ENCODE measurements around the gene TLK1.

TLK1 gene

DNA sequence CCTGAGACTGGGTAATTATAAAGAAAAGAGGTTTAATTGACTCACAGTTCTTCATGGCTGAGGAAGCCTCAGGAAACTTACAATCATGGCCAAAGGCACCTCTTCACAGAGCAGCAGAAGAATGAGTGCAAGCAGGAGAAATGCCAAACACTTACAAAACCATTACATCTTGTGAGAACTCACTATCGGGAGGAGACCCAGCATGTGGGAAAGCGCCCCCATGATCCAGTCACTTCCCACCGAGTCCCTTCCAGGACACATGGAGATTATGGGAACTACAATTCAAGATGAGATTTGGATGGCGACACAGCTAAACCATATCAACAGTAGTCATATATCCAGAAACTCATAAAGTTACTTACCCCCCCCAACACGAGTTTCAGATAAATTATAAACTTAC is 28.6 kb downstream of the TLK1 start:
- H3K4me3 ChIP-seq (ENCODE audit: control insufficient read depth in 1 of 7, extremely low read depth in 1 of 7, insufficient read depth in 4 of 7, low read depth in 2 of 7, low read length in 6 of 7) = no peak overlapping the region
- peaks cover 0 to 26% (median 8%) of the 10 kb centered on the region in 4 experiments for H3K4me1 ChIP-seq (ENCODE audit: control extremely low read depth in 1 of 4, control insufficient read depth in 4 of 4, insufficient read depth in 4 of 4, low read length in 3 of 4)
- H3K27ac ChIP-seq (ENCODE audit: insufficient read depth in 1 of 2, low read depth in 1 of 2, low read length in 2 of 2, poor library complexity in 1 of 2, severe bottlenecking in 2 of 2) = no peak overlapping the region
- no peaks in the 10 kb centered on the region for H3K36me3 ChIP-seq (ENCODE audit: control insufficient read depth in 4 of 4, insufficient read depth in 4 of 4, low read length in 3 of 4)
- POLR2A ChIA-PET = no interaction called here
- no peaks in the 10 kb centered on the region for H3K9me3 ChIP-seq (ENCODE audit: control extremely low read depth in 1 of 5, control insufficient read depth in 4 of 5, insufficient read depth in 2 of 5, low read depth in 1 of 5, low read length in 4 of 5)
- CTCF ChIA-PET = interaction anchor here (0.6 to 2.6 kb wide), 3 partner anchors 8 to 35 kb away, joined by 3 to 8 read pairs (median 3); no protein-coding TSS in a partner anchor
- 85% methylated on average over 4 of the region's 5 CpGs for WGBS (ENCODE audit: insufficient coverage)
- no peak for DNase-seq
- no peaks in the 10 kb centered on the region for H3K27me3 ChIP-seq (replicated peaks in 2 of 5; ENCODE audit: control insufficient read depth in 4 of 5, insufficient read depth in 5 of 5, low read length in 4 of 5)

DNA sequence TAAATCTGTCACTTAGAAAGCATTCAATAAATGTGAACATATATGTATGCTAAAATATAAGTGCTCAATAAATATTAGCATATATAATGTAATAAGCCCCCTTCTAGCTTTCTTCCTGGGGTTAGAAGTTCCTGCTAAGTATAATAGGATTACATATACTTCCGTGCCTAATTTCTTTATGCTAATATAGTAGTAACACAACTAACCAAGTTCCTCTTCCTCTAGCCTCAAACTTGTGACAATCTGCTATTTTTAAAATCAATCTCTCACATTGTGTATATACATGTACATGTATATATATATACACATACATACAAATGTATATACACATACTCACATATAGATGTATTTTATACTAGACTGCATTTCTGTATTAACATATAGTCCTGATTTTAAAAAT is 32.2 kb downstream of the TLK1 start:
- Histone ChIP-seq H3K36me3 (ENCODE audit: control insufficient read depth in 4 of 4, insufficient read depth in 4 of 4, low read length in 3 of 4) (no peaks in the 10 kb centered on the region), H3K27ac (ENCODE audit: insufficient read depth in 1 of 2, low read depth in 1 of 2, low read length in 2 of 2, poor library complexity in 1 of 2, severe bottlenecking in 2 of 2) (no peak overlapping the region), H3K9me3 (ENCODE audit: control extremely low read depth in 1 of 5, control insufficient read depth in 4 of 5, insufficient read depth in 2 of 5, low read depth in 1 of 5, low read length in 4 of 5) (no peaks in the 10 kb centered on the region), H3K4me3 (ENCODE audit: control insufficient read depth in 1 of 7, extremely low read depth in 1 of 7, insufficient read depth in 4 of 7, low read depth in 2 of 7, low read length in 6 of 7) (no peak overlapping the region), H3K27me3 (replicated peaks in 2 of 5; ENCODE audit: control insufficient read depth in 4 of 5, insufficient read depth in 5 of 5, low read length in 4 of 5) (no peaks in the 10 kb centered on the region), H3K4me1 (ENCODE audit: control extremely low read depth in 1 of 4, control insufficient read depth in 4 of 4, insufficient read depth in 4 of 4, low read length in 3 of 4) (peaks cover 0 to 7% (median 0%) of the 10 kb centered on the region in 4 experiments)
- ChIA-PET CTCF (interaction anchor here (1.1 kb wide), 1 partner anchor 38 kb away, joined by 3 read pairs; no protein-coding TSS in a partner anchor), POLR2A (no interaction called here)
- no peak for DNase-seq
- WGBS (ENCODE audit: insufficient coverage) = no CpG with 5 or more reads among the region's 1 CpG

- no peak overlapping the region for H3K27ac ChIP-seq (ENCODE audit: insufficient read depth in 1 of 2, low read depth in 1 of 2, low read length in 2 of 2, poor library complexity in 1 of 2, severe bottlenecking in 2 of 2)
- H3K4me3 ChIP-seq (ENCODE audit: control insufficient read depth in 1 of 7, extremely low read depth in 1 of 7, insufficient read depth in 4 of 7, low read depth in 2 of 7, low read length in 6 of 7) = no peak overlapping the region
- POLR2A ChIA-PET = no interaction called here
- H3K36me3 ChIP-seq (ENCODE audit: control insufficient read depth in 4 of 4, insufficient read depth in 4 of 4, low read length in 3 of 4) = peaks cover 0 to 2% (median 0%) of the 10 kb centered on the region in 4 experiments
- H3K4me1 ChIP-seq (ENCODE audit: control extremely low read depth in 1 of 4, control insufficient read depth in 4 of 4, insufficient read depth in 4 of 4, low read length in 3 of 4) = peaks cover 0 to 7% (median 0%) of the 10 kb centered on the region in 4 experiments
- WGBS (ENCODE audit: insufficient coverage) = 82% methylated on average over 3 of the region's 4 CpGs
- H3K9me3 ChIP-seq (ENCODE audit: control extremely low read depth in 1 of 5, control insufficient read depth in 4 of 5, insufficient read depth in 2 of 5, low read depth in 1 of 5, low read length in 4 of 5) = no peaks in the 10 kb centered on the region
- no peaks in the 10 kb centered on the region for H3K27me3 ChIP-seq (replicated peaks in 2 of 5; ENCODE audit: control insufficient read depth in 4 of 5, insufficient read depth in 5 of 5, low read length in 4 of 5)
- CTCF ChIA-PET = interaction anchor here (0.8 to 1.7 kb wide), 6 partner anchors 8 to 292 kb away, joined by 3 to 4 read pairs (median 4); no protein-coding TSS in a partner anchor
- no peak for DNase-seq
Measured at GRCh38 chr2:171124541-171124940, 36.2 kb downstream of the TLK1 start.

DNA sequence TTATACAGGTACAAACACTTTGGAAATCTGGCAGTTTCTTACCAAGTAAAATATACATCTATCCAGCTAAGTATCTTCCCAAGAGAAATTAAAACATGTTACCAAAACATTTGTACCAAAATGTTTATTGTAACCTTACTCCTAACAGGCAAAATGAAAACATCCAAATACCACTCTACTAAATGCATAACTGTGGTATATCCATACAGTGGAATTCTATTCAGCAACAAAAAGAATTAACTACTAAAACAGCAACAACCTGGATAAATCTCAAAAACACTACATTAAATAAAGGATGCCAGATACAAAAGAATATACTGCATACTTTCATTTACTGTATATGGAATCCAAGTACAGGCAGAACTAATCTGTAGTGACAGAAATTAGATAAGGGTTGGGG is 51.1 kb downstream of the TLK1 start:
- Histone ChIP-seq H3K27ac (ENCODE audit: insufficient read depth in 1 of 2, low read depth in 1 of 2, low read length in 2 of 2, poor library complexity in 1 of 2, severe bottlenecking in 2 of 2) (no peak overlapping the region), H3K9me3 (ENCODE audit: control extremely low read depth in 1 of 5, control insufficient read depth in 4 of 5, insufficient read depth in 2 of 5, low read depth in 1 of 5, low read length in 4 of 5) (peaks cover 0 to 6% (median 0%) of the 10 kb centered on the region in 5 experiments), H3K4me3 (ENCODE audit: control insufficient read depth in 1 of 7, extremely low read depth in 1 of 7, insufficient read depth in 4 of 7, low read depth in 2 of 7, low read length in 6 of 7) (no peak overlapping the region), H3K4me1 (ENCODE audit: control extremely low read depth in 1 of 4, control insufficient read depth in 4 of 4, insufficient read depth in 4 of 4, low read length in 3 of 4) (no peaks in the 10 kb centered on the region), H3K27me3 (replicated peaks in 2 of 5; ENCODE audit: control insufficient read depth in 4 of 5, insufficient read depth in 5 of 5, low read length in 4 of 5) (no peaks in the 10 kb centered on the region), H3K36me3 (ENCODE audit: control insufficient read depth in 4 of 4, insufficient read depth in 4 of 4, low read length in 3 of 4) (peaks cover 4 to 20% (median 13%) of the 10 kb centered on the region in 4 experiments)
- CTCF ChIA-PET = interaction anchor here (1.0 to 1.7 kb wide), 4 partner anchors 12 to 93 kb away, joined by 3 to 7 read pairs (median 4); no protein-coding TSS in a partner anchor
- POLR2A ChIA-PET = no interaction called here
- no peak for DNase-seq

- H3K36me3 ChIP-seq (ENCODE audit: control insufficient read depth in 4 of 4, insufficient read depth in 4 of 4, low read length in 3 of 4) = peaks cover 2 to 15% (median 8%) of the 10 kb centered on the region in 4 experiments
- H3K4me1 ChIP-seq (ENCODE audit: control extremely low read depth in 1 of 4, control insufficient read depth in 4 of 4, insufficient read depth in 4 of 4, low read length in 3 of 4) = no peaks in the 10 kb centered on the region
- no peak for DNase-seq
- H3K27ac ChIP-seq (ENCODE audit: insufficient read depth in 1 of 2, low read depth in 1 of 2, low read length in 2 of 2, poor library complexity in 1 of 2, severe bottlenecking in 2 of 2) = no peak overlapping the region
- H3K9me3 ChIP-seq (ENCODE audit: control extremely low read depth in 1 of 5, control insufficient read depth in 4 of 5, insufficient read depth in 2 of 5, low read depth in 1 of 5, low read length in 4 of 5) = peaks cover 0 to 6% (median 0%) of the 10 kb centered on the region in 5 experiments
- CTCF ChIA-PET = interaction anchor here (1.0 to 1.7 kb wide), 4 partner anchors 11 to 92 kb away, joined by 3 to 7 read pairs (median 4); no protein-coding TSS in a partner anchor
- H3K27me3 ChIP-seq (replicated peaks in 2 of 5; ENCODE audit: control insufficient read depth in 4 of 5, insufficient read depth in 5 of 5, low read length in 4 of 5) = no peaks in the 10 kb centered on the region
- POLR2A ChIA-PET = interaction anchor here (0.6 kb wide), 1 partner anchor 226 kb away, joined by 4 read pairs; no protein-coding TSS in a partner anchor
- WGBS (ENCODE audit: insufficient coverage) = no CpG with 5 or more reads among the region's 1 CpG
- H3K4me3 ChIP-seq (ENCODE audit: control insufficient read depth in 1 of 7, extremely low read depth in 1 of 7, insufficient read depth in 4 of 7, low read depth in 2 of 7, low read length in 6 of 7) = no peak overlapping the region
Measured at GRCh38 chr2:171109020-171109419, 51.7 kb downstream of the TLK1 start.

DNA sequence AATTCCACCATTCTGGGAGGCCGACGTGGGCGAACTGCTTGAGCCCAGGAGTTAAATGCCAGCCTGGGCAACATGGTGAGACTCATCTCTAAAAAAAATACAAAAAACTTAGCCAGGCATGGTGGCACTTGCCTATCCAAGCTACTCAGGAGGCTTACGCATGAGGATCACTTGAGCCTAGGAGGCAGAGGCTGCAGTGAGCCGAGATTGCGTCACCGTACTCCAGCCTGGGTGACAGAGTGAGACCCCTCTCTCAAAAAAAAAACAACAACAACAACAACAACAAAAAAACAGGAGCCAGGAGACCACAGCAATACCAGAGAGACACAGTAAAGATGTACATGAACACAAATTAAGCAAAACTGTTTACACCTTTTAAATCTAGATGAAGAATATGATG is 52.9 kb downstream of the TLK1 start:
- Histone ChIP-seq H3K9me3 (ENCODE audit: control extremely low read depth in 1 of 5, control insufficient read depth in 4 of 5, insufficient read depth in 2 of 5, low read depth in 1 of 5, low read length in 4 of 5) (peaks cover 0 to 6% (median 0%) of the 10 kb centered on the region in 5 experiments), H3K4me3 (ENCODE audit: control insufficient read depth in 1 of 7, extremely low read depth in 1 of 7, insufficient read depth in 4 of 7, low read depth in 2 of 7, low read length in 6 of 7) (no peak overlapping the region), H3K4me1 (ENCODE audit: control extremely low read depth in 1 of 4, control insufficient read depth in 4 of 4, insufficient read depth in 4 of 4, low read length in 3 of 4) (no peaks in the 10 kb centered on the region), H3K27me3 (replicated peaks in 2 of 5; ENCODE audit: control insufficient read depth in 4 of 5, insufficient read depth in 5 of 5, low read length in 4 of 5) (no peaks in the 10 kb centered on the region), H3K27ac (ENCODE audit: insufficient read depth in 1 of 2, low read depth in 1 of 2, low read length in 2 of 2, poor library complexity in 1 of 2, severe bottlenecking in 2 of 2) (no peak overlapping the region), H3K36me3 (ENCODE audit: control insufficient read depth in 4 of 4, insufficient read depth in 4 of 4, low read length in 3 of 4) (peaks cover 2 to 13% (median 8%) of the 10 kb centered on the region in 4 experiments)
- no peak for DNase-seq
- CTCF ChIA-PET = interaction anchor here (0.6 kb wide), 1 partner anchor 160 kb away, joined by 3 read pairs; no protein-coding TSS in a partner anchor
- POLR2A ChIA-PET = no interaction called here
- WGBS (ENCODE audit: insufficient coverage) = 100% methylated on average over 2 of the region's 7 CpGs

GRCh38 chr2:171104379-171104778 is 56.3 kb downstream of the TLK1 start:
- Histone ChIP-seq H3K36me3 (ENCODE audit: control insufficient read depth in 4 of 4, insufficient read depth in 4 of 4, low read length in 3 of 4) (peaks cover 8 to 19% (median 12%) of the 10 kb centered on the region in 4 experiments), H3K4me3 (ENCODE audit: control insufficient read depth in 1 of 7, extremely low read depth in 1 of 7, insufficient read depth in 4 of 7, low read depth in 2 of 7, low read length in 6 of 7) (no peak overlapping the region), H3K27me3 (replicated peaks in 2 of 5; ENCODE audit: control insufficient read depth in 4 of 5, insufficient read depth in 5 of 5, low read length in 4 of 5) (no peaks in the 10 kb centered on the region), H3K9me3 (ENCODE audit: control extremely low read depth in 1 of 5, control insufficient read depth in 4 of 5, insufficient read depth in 2 of 5, low read depth in 1 of 5, low read length in 4 of 5) (peaks cover 0 to 12% (median 5%) of the 10 kb centered on the region in 5 experiments), H3K27ac (ENCODE audit: insufficient read depth in 1 of 2, low read depth in 1 of 2, low read length in 2 of 2, poor library complexity in 1 of 2, severe bottlenecking in 2 of 2) (no peak overlapping the region), H3K4me1 (ENCODE audit: control extremely low read depth in 1 of 4, control insufficient read depth in 4 of 4, insufficient read depth in 4 of 4, low read length in 3 of 4) (no peaks in the 10 kb centered on the region)
- no peak for DNase-seq
- WGBS (ENCODE audit: insufficient coverage) = no CpG with 5 or more reads among the region's 1 CpG
- POLR2A ChIA-PET = no interaction called here
- CTCF ChIA-PET = interaction anchor here (1.9 kb wide), 1 partner anchor 17 kb away, joined by 6 read pairs; no protein-coding TSS in a partner anchor

All from common myeloid progenitor, CD34-positive (primary cell).